Type B pancreatic cell (in vitro differentiated cells): ENCODE measurements around the gene VSTM2L. TPM values are rescaled to one million over a fixed set of nuclear protein-coding genes. Genes with fewer than 3 reads are reported as not detected.

Experiments used
- DNase-seq: peaks from one replicate; pipeline ENCODE4 v3.0.0; 2021; ENCODE audit warnings: mixed read lengths; ENCODE audit not compliant: unreplicated experiment; ENCODE audit errors: extremely low spot score
- H3K27ac Mint-ChIP-seq: 2 replicates; pipeline ENCODE4 v1.8.0; 2021; ENCODE audit warnings: mild to moderate bottlenecking, mixed read lengths
- H3K27me3 Mint-ChIP-seq: 2 replicates; pipeline ENCODE4 v1.8.0; 2021; ENCODE audit warnings: mixed read lengths
- H3K36me3 Mint-ChIP-seq: 2 replicates; pipeline ENCODE4 v1.8.0; 2021; ENCODE audit warnings: mixed read lengths
- H3K4me1 Mint-ChIP-seq: one replicate; pipeline ENCODE4 v1.8.0; 2021; ENCODE audit warnings: mixed read lengths; ENCODE audit not compliant: unreplicated experiment
- H3K4me3 Mint-ChIP-seq: 2 replicates; pipeline ENCODE4 v1.8.0; 2021; ENCODE audit warnings: mild to moderate bottlenecking, mixed read lengths
- H3K9me3 Mint-ChIP-seq: 2 replicates; pipeline ENCODE4 v1.8.0; 2021; ENCODE audit warnings: mixed read lengths
- CTCF ChIP-seq: fragments of 200-600 bp; sonication (generic); conservative IDR thresholded peaks from 2 replicates; pipeline ENCODE4 v1.5.0; 2021; ENCODE audit warnings: antibody characterized with exemption, mild to moderate bottlenecking
- total RNA-seq: library from RNA; stranded (reverse); gene quantifications from 2 replicates; pipeline ENCODE4 v1.2.1, GENCODE V29; 2021; ENCODE audit warnings: low replicate concordance

VSTM2L gene
- total RNA-seq, 1 donor from 2014 or later: 11.4 TPM

GRCh38 chr20:37905671-37906613 lies 3.0 kb downstream of the VSTM2L start:
- peaks cover 52% of the 10 kb centered on the region for H3K27me3 Mint-ChIP-seq
- no peak for DNase-seq
- TF ChIP-seq CTCF: no peak
- no peak overlapping the region for H3K27ac Mint-ChIP-seq
- H3K36me3 Mint-ChIP-seq: no peaks in the 10 kb centered on the region
- peaks cover 39% of the 10 kb centered on the region for H3K4me1 Mint-ChIP-seq
- peak overlapping the region; percentile 16 for H3K4me3 Mint-ChIP-seq
- H3K9me3 Mint-ChIP-seq: no peaks in the 10 kb centered on the region

- Mint-ChIP-seq H3K4me1 (peaks cover 45% of the 10 kb centered on the region), H3K4me3 (peak overlapping the region; percentile 61), H3K27me3 (peaks cover 47% of the 10 kb centered on the region), H3K9me3 (no peaks in the 10 kb centered on the region), H3K27ac (no peak overlapping the region), H3K36me3 (no peaks in the 10 kb centered on the region)
- TF ChIP-seq CTCF: no peak
- DNase-seq: no peak
Measured at GRCh38 chr20:37907330-37907676, 4.4 kb downstream of the VSTM2L start.

- peaks cover 48% of the 10 kb centered on the region for H3K4me1 Mint-ChIP-seq
- no peak for DNase-seq
Measured at GRCh38 chr20:37907677-37908401, 4.9 kb downstream of the VSTM2L start.

GRCh38 chr20:37911261-37911660 lies 8.3 kb downstream of the VSTM2L start:
- Mint-ChIP-seq H3K27ac (no peak overlapping the region), H3K27me3 (peaks cover 46% of the 10 kb centered on the region), H3K4me1 (peaks cover 60% of the 10 kb centered on the region), H3K36me3 (no peaks in the 10 kb centered on the region), H3K9me3 (no peaks in the 10 kb centered on the region), H3K4me3 (no peak overlapping the region)
- DNase-seq: no peak
- TF ChIP-seq CTCF: no peak

More at GRCh38 chr20:37907677-37908401, 4.9 kb downstream of the VSTM2L start:
- no peak for TF ChIP-seq CTCF
- Mint-ChIP-seq H3K36me3 (no peaks in the 10 kb centered on the region), H3K9me3 (no peaks in the 10 kb centered on the region), H3K27ac (peak overlapping the region; percentile 46), H3K4me3 (peak overlapping the region; percentile 61), H3K27me3 (peaks cover 50% of the 10 kb centered on the region)

- H3K27ac Mint-ChIP-seq: peak overlapping the region; percentile 47
- peak overlapping the region; percentile 21 for H3K4me3 Mint-ChIP-seq
- H3K27me3 Mint-ChIP-seq: peaks cover 51% of the 10 kb centered on the region
- H3K36me3 Mint-ChIP-seq: no peaks in the 10 kb centered on the region
- no peaks in the 10 kb centered on the region for H3K9me3 Mint-ChIP-seq
- peaks cover 66% of the 10 kb centered on the region for H3K4me1 Mint-ChIP-seq
- no peak for DNase-seq
- TF ChIP-seq CTCF: no peak
Measured at GRCh38 chr20:37911838-37912281, 8.9 kb downstream of the VSTM2L start.
